Activated T-cell treated with anti-CD3 and anti-CD28 coated beads for 24 hours (primary cell): Measurements from ENCODE around the gene CPT1A.
A peak's percentile ranks its signal among the peaks of the same experiment; 100 is the strongest.
"Not testable (repeated sequence)": the region's sequence is repeated elsewhere in the genome, so short reads cannot be mapped to it uniquely, and the experiment has no call there.

ENCODE experiments used
- DNase-seq: peaks from one replicate; pipeline ENCODE4 v3.0.0-alpha.2; 2020; ENCODE audit warnings: low read depth

Gene CPT1A

GRCh38 chr11:68841718-68842426 is at the start of gene CPT1A:
TSS of gene CPT1A (minus strand) at chr11:68841916. CDS start at chr11:68815474, 26,442 bp downstream.
- peak; percentile 59 for DNase-seq

DNA sequence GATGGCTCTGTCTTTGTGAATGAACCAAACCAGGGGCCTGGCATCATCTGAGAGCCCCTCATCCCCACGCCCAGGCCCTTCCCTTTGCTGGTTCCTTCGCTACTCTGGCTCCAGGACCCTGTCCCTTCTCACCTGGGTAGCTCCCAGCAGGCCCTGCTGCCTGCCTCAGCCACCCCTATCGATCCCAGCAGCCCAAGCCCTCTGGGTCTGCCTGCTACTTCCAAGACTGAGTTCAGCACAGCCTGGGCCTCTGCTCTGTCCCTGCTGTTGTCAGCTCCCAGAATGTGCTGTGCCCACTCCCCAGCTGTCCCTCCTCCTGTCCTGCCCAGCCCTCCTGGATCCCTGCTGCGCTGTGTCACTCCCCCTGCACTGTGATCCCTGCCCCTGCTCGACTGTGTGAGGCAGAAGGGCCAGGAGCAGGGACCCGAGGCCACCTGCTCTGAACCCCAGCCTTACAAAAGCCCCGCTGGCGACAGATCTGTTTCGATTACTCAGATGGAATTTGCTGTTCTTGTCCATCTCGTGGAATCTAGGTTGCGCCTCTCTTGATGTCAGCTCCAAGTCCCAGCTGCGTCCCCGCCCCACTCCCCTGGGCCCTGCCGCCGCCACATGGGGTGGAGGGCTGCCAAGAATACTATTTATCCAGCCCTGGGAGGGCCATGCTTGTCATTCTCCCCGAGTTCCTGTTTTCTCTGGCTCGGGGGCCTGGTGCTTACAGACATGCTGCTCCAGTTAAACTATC is 48.9 kb upstream of the CPT1A start:
- DNase-seq, result no peak

- DNase-seq, result no peak
Observed at GRCh38 chr11:68889948-68890446, 48.3 kb upstream of the CPT1A start.

DNA sequence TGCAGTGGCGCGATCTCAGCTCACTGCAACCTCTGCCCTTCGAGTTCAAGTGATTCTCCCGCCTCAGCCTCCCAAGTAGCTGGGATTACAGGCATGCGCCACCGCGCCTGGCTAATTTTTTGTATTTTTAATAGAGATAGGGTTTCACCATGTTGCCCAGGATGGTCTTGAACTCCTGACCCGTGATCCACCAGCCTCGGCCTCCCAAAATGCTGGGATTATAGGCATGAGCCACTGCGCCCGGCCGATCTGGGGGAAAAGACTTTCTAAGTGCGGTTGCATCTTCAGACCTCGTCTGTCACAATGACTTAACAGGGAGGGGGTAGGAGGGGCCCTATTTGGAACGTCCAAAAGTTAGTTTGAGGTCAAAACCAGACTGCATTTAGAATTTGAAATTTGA is 43.1 kb upstream of the CPT1A start:
- not testable (repeated sequence) for DNase-seq

DNA sequence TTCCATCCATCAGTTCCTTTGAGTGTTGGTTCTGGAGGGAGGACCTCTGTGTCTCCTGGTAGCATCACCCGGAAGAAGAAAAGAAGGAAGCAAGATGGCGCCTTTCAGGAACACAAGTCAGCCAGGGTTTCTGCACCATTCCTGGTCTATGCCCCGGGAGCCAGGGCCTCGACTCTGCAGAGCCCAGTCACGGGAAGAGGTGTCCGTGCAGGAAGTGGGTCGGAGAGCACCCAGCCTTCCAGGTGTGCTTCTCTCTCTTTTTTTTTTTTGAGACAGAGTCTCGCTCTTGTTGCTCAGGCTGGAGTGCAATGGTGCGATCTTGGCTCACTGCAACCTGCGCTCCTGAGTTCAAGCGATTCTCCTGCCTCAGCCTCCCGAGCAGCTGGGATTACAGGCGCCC is 40.7 kb upstream of the CPT1A start:
- no peak for DNase-seq

GRCh38 chr11:68881320-68881719 is 39.6 kb upstream of the CPT1A start:
- no peak for DNase-seq

DNA sequence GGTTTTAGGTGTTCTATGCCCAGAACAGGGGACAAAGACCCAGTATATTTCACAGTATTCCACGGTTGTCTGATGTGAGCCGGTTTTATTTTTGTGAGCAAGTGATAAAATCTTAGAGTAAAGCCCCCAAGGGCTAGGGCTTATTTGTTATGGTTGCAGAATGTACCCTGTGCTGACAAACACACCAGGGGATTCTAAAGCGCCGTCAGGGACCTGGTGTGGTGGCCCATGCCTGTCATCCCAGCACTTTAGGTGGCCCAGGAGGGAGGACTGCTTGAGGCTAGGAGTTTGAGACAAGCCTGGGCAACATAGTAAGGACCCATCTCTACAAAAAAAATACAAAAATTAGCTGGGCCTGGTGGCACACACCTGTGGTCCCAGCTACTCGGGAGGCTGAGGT is 39.1 kb upstream of the CPT1A start:
- DNase-seq, result no peak

DNA sequence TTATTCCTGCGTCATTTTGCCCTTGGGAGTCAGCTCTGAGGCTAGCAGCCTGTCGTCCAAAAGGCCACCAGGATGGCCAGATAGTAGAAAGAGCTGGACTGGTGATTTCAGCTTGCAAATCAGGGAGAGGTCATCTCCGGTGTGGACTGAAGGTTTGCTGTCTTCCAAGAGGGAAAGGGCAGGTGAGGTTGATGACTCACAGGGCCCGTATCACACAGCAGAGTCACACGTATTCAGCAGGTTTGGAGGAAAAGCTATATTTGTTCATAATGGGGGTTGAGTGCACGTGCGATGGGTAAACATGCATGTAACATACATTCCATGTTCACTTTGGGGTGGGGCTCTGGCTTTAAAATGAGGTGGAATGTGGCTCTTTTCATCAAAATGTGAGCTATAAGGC is 36.3 kb upstream of the CPT1A start:
- no peak for DNase-seq

DNA sequence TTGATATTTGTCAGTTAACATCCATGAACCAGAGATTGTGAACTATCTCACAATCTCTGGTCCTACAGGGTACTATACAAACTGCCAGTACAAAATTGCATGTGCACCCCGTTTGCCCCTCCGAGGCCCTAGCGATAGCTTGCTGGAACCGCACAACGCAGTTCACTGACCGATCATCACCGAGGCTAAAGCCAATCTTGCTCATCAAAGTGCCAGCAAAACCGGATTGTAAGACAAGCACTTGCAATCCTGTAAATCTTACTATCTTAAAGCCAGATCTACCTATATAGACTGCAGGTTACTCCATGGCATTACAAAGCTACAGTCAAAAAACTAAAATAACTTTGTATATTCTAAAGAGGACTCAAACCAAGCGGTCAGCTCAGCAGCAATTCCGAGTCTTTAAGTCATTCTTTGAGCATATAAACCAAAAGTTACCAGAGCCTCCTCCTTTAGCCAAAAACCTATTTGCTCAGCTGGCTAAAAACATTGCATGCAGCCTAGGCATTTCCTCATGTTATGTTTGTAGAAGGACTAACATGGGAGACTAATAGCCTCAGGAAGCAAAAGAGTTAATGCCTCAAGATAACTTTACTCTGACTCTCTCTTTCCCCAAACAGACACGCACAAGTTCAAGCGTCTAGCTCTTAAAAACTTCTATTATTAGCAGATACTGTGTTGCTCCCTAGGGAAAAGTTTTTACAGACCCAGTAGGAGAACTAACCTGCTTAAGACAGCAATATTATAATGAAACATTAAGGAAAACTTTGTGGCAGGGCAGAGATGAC is 30.7 kb upstream of the CPT1A start:
- DNase-seq, result no peak

DNA sequence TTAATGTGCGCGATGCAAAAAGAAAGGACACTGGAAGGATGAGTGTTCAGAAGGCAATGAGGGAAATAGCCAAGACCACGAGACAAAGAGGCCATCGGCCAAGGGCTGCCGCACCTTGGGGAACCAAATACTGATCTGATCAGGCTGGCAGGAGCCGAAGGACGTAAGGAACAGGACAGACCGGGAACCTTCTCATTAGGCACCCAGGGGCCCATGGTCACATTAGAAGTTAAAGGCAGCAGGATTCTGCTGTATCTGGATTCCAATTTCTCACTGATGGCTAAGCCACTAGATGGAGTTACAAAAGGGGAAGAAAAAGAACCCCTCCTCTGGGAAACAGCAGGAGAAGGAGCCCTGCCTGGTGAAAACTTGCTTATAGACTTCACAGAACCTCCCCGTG is 28.8 kb upstream of the CPT1A start:
- DNase-seq, result no peak

- no peak for DNase-seq
Observed at GRCh38 chr11:68868221-68868835, 26.6 kb upstream of the CPT1A start.

DNA sequence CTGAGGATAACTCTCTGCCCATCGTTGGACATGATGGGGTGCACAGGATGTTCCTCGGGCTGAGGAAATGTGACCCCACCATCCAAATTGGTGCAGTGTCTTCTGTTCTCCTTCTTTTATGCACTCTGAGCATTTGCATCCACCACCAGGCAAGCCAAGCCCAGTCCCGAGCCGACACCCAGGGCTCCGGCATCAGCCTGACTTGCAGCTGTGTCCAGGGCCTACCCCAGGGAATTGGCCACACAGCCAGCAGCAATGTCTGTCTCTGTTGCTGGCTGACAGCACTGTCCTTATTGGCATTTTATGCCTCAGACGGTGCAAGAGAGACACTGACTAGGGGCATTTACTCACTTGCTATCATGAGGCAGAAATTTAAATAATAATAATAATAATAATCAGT is 25.4 kb upstream of the CPT1A start:
- DNase-seq, result no peak

GRCh38 chr11:68865241-68865640 is 23.5 kb upstream of the CPT1A start:
- DNase-seq, result no peak

- DNase-seq, result no peak
Observed at GRCh38 chr11:68863553-68864265, 22.0 kb upstream of the CPT1A start.

GRCh38 chr11:68862421-68862820 is 20.7 kb upstream of the CPT1A start:
- DNase-seq, result no peak

DNA sequence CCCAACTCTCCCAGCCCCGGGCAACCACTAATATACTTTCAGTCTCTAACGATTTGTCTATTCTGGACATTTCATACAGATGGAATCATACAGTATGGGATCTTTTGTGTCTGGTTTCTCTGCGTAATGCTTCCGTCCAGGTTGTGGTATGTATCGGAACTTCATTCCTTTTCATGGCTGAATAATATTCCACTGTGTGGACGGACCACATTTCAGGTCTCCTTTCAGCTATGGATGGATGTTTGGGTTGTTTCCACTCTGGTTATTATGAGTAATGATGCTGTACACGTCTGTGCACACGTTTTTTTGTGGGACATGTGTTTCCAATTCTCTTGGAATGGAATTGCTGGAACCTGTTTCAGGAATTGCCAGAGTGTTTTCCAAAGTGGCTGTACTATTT is 17.4 kb upstream of the CPT1A start:
- no peak for DNase-seq

DNA sequence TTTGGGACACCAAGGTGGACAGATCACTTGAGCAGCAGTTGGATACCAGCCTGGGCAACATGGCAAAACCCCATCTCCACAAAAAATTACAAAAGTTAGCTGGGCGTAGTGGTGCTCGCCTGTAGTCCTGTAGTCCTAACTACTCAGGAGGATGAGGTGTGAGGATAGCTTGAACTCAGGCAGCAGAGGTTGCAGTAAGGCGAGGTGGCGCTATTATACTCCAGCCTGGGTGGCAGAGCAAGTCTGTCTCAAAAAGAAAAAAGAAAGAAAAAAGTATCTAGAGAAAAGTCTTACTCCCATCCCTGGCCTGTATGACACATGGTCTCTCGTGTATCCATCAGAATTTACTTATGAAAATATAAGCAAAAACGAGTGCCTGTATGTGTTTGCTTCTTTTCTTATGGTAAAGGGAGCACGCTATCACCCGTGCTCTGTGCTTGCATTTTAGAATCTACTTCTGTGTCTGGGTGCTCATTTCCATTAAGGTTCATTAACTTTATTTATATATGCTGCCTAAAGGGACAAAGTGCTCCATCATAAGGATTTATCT is 15.4 kb upstream of the CPT1A start:
- no peak for DNase-seq

- DNase-seq, result not testable (repeated sequence)
Observed at GRCh38 chr11:68856425-68857030, 14.8 kb upstream of the CPT1A start.

GRCh38 chr11:68855205-68855981 is 13.7 kb upstream of the CPT1A start:
- DNase-seq, result no peak
